ENCODE results near the gene ZNF519.

The ZNF519 gene

GRCh38 chr18:14104906-14105748, 27.1 kb downstream of the ZNF519 start:
- H2AFZ ChIP-seq (ENCODE audit: low read length): no peak overlapping the region
- H3K9ac ChIP-seq (ENCODE audit: low read length): no peak overlapping the region
- H4K20me1 ChIP-seq (ENCODE audit: insufficient read depth, low read length): no peaks in the 10 kb centered on the region
- H3K9me3 ChIP-seq (replicated peaks; ENCODE audit: insufficient read depth, low read length): no peaks in the 10 kb centered on the region
- DNase-seq: no peak
- peaks cover 3% of the 10 kb centered on the region; the same call in 1 of the 2 replicates for H3K79me2 ChIP-seq (ENCODE audit: low read length)
- H3F3A ChIP-seq (ENCODE audit: insufficient read depth, low read length): no peaks in the 10 kb centered on the region
- H3K4me2 ChIP-seq (ENCODE audit: low read depth, low read length): no peak overlapping the region
- H3K4me3 ChIP-seq (ENCODE audit: low read length): no peak overlapping the region
- H3K9me2 ChIP-seq (replicated peaks; ENCODE audit: insufficient read depth, low read length): no peaks in the 10 kb centered on the region
- H3K36me3 ChIP-seq (replicated peaks; ENCODE audit: insufficient read depth, low read length): no peaks in the 10 kb centered on the region
- no peak overlapping the region for H3K27ac ChIP-seq (ENCODE audit: low read length)
- no peaks in the 10 kb centered on the region for H3K4me1 ChIP-seq (ENCODE audit: low read length)
- TF ChIP-seq EZH2phosphoT487 (IDR thresholded peaks at IDR 0.05; ENCODE audit: low read length) (no peak), EZH2 (optimal IDR thresholded peaks at IDR 0.05; ENCODE audit: low read depth, low read length) (no peak), CTCF (IDR thresholded peaks at IDR 0.05; ENCODE audit: low read length) (no peak)
- no peaks in the 10 kb centered on the region for H3K27me3 ChIP-seq (replicated peaks; ENCODE audit: insufficient read depth, low read length)

GRCh38 chr18:14104201-14104600, 28.0 kb downstream of the ZNF519 start:
- H3F3A ChIP-seq (ENCODE audit: insufficient read depth, low read length): no peaks in the 10 kb centered on the region
- no peak overlapping the region for H3K27ac ChIP-seq (ENCODE audit: low read length)
- H3K79me2 ChIP-seq (ENCODE audit: low read length): peaks cover 3% of the 10 kb centered on the region; the same call in 1 of the 2 replicates
- H3K9me2 ChIP-seq (replicated peaks; ENCODE audit: insufficient read depth, low read length): no peaks in the 10 kb centered on the region
- H3K4me1 ChIP-seq (ENCODE audit: low read length): no peaks in the 10 kb centered on the region
- no peaks in the 10 kb centered on the region for H3K9me3 ChIP-seq (replicated peaks; ENCODE audit: insufficient read depth, low read length)
- H4K20me1 ChIP-seq (ENCODE audit: insufficient read depth, low read length): no peaks in the 10 kb centered on the region
- DNase-seq: no peak
- no peak overlapping the region for H2AFZ ChIP-seq (ENCODE audit: low read length)
- TF ChIP-seq CTCF (IDR thresholded peaks at IDR 0.05; ENCODE audit: low read length): no peak
- TF ChIP-seq EZH2 (optimal IDR thresholded peaks at IDR 0.05; ENCODE audit: low read depth, low read length): no peak
- no peak for TF ChIP-seq EZH2phosphoT487 (IDR thresholded peaks at IDR 0.05; ENCODE audit: low read length)
- H3K36me3 ChIP-seq (replicated peaks; ENCODE audit: insufficient read depth, low read length): no peaks in the 10 kb centered on the region
- no peaks in the 10 kb centered on the region for H3K27me3 ChIP-seq (replicated peaks; ENCODE audit: insufficient read depth, low read length)
- no peak overlapping the region for H3K9ac ChIP-seq (ENCODE audit: low read length)
- H3K4me2 ChIP-seq (ENCODE audit: low read depth, low read length): no peak overlapping the region
- no peak overlapping the region for H3K4me3 ChIP-seq (ENCODE audit: low read length)

- Histone ChIP-seq H3K4me1 (ENCODE audit: low read length) (no peaks in the 10 kb centered on the region), H3K9me2 (replicated peaks; ENCODE audit: insufficient read depth, low read length) (no peaks in the 10 kb centered on the region), H3K4me2 (ENCODE audit: low read depth, low read length) (no peak overlapping the region), H3K4me3 (ENCODE audit: low read length) (no peak overlapping the region), H3K9me3 (replicated peaks; ENCODE audit: insufficient read depth, low read length) (no peaks in the 10 kb centered on the region), H3F3A (ENCODE audit: insufficient read depth, low read length) (no peaks in the 10 kb centered on the region), H3K9ac (ENCODE audit: low read length) (no peak overlapping the region), H3K36me3 (replicated peaks; ENCODE audit: insufficient read depth, low read length) (no peaks in the 10 kb centered on the region), H3K79me2 (ENCODE audit: low read length) (no peaks in the 10 kb centered on the region), H3K27ac (ENCODE audit: low read length) (no peak overlapping the region), H3K27me3 (replicated peaks; ENCODE audit: insufficient read depth, low read length) (no peaks in the 10 kb centered on the region), H2AFZ (ENCODE audit: low read length) (no peak overlapping the region), H4K20me1 (ENCODE audit: insufficient read depth, low read length) (no peaks in the 10 kb centered on the region)
- TF ChIP-seq CTCF (IDR thresholded peaks at IDR 0.05; ENCODE audit: low read length) (no peak), EZH2 (optimal IDR thresholded peaks at IDR 0.05; ENCODE audit: low read depth, low read length) (no peak), EZH2phosphoT487 (IDR thresholded peaks at IDR 0.05; ENCODE audit: low read length) (no peak)
- DNase-seq: no peak
Observed at GRCh38 chr18:14100503-14101286, 31.5 kb downstream of the ZNF519 start.
